ENCODE results near the gene CERS2.
"Not testable (repeated sequence)": the region's sequence is repeated elsewhere in the genome, so short reads cannot be mapped to it uniquely, and the experiment has no call there.

The CERS2 gene

DNA sequence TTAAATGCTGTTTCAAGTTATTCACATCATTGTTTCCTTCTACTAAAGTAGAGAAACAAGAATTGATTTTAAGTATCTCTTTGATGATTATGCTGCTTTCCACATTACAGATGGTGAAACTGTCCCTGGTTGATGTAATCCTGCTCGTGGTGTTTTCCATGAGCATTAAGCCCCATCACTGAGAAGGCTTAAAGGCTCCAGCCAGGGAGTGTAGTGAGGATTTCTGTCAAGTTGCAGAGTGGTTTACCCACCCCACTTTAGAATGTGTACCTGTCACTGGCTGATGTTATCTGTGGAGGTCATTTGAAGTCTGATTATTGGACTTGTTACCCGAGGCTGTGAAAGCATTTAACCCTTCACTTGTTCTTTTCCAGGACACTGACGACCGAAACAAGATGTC lies 12.9 kb downstream of the CERS2 start:
- Histone ChIP-seq H3K27me3 (ENCODE audit: control insufficient read depth in 5 of 5, insufficient read depth in 4 of 5, low read length in 5 of 5) (no peaks in the 10 kb centered on the region), H3K9me3 (ENCODE audit: control insufficient read depth in 5 of 5, low read length in 5 of 5) (no peaks in the 10 kb centered on the region), H3K4me3 (ENCODE audit: low read depth in 1 of 5, low read length in 5 of 5) (no peak overlapping the region), H3K36me3 (ENCODE audit: control insufficient read depth in 5 of 5, insufficient read depth in 5 of 5, low read length in 5 of 5) (peaks cover 28 to 92% (median 77%) of the 10 kb centered on the region in 5 donors), H3K27ac (ENCODE audit: low read depth, low read length) (no peak overlapping the region), H3K4me1 (ENCODE audit: control insufficient read depth in 5 of 5, insufficient read depth in 5 of 5, low read length in 5 of 5) (peaks cover 0 to 10% (median 0%) of the 10 kb centered on the region in 5 donors), H3K9ac (ENCODE audit: low read length in 5 of 5) (no peak overlapping the region)

DNA sequence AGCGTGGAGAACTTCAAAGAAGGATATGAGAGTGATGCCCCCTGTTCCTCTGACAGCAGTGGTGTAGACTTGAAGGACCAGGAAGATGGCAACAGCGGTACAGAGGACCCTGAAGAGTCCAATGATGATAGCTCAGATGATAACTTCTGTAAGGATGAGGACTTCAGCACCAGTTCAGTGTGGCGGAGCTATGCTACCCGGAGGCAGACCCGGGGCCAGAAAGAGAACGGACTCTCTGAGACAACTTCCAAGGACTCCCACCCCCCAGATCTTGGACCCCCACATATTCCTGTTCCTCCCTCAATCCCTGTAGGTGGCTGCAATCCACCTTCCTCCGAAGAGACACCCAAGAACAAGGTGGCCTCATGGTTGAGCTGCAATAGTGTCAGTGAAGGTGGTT lies 14.0 kb downstream of the CERS2 start:
- no peak overlapping the region for H3K9ac ChIP-seq (ENCODE audit: low read length in 5 of 5)
- no peak overlapping the region for H3K4me3 ChIP-seq (ENCODE audit: low read depth in 1 of 5, low read length in 5 of 5)
- no peak overlapping the region for H3K27ac ChIP-seq (ENCODE audit: low read depth, low read length)
- H3K4me1 ChIP-seq (ENCODE audit: control insufficient read depth in 5 of 5, insufficient read depth in 5 of 5, low read length in 5 of 5): peaks cover 0 to 10% (median 0%) of the 10 kb centered on the region in 5 donors
- peaks cover 22 to 89% (median 67%) of the 10 kb centered on the region in 5 donors for H3K36me3 ChIP-seq (ENCODE audit: control insufficient read depth in 5 of 5, insufficient read depth in 5 of 5, low read length in 5 of 5)
- no peaks in the 10 kb centered on the region for H3K27me3 ChIP-seq (ENCODE audit: control insufficient read depth in 5 of 5, insufficient read depth in 4 of 5, low read length in 5 of 5)
- H3K9me3 ChIP-seq (ENCODE audit: control insufficient read depth in 5 of 5, low read length in 5 of 5): no peaks in the 10 kb centered on the region

DNA sequence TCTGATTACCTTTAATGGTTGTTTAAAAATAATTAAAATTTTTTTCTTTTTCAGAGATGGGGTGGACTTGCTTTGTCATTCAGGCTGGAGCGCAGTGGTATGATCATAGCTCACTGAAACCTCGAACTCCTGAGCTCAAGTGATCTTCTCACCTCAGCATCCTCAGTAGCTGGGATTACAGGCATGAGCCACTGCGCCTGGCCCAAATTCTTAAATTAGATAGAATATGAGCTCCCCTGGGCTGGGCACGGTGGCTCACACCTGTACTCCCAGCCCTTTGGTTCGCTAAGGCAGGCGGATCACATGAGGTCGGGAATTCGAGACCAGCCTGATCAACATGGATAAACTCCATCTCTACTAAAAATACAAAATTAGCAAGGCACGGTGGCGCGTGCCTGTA lies 17.0 kb downstream of the CERS2 start:
- no peaks in the 10 kb centered on the region for H3K27me3 ChIP-seq (ENCODE audit: control insufficient read depth in 5 of 5, insufficient read depth in 4 of 5, low read length in 5 of 5)
- H3K4me3 ChIP-seq (ENCODE audit: low read depth in 1 of 5, low read length in 5 of 5): no peak overlapping the region
- no peak overlapping the region for H3K27ac ChIP-seq (ENCODE audit: low read depth, low read length)
- H3K4me1 ChIP-seq (ENCODE audit: control insufficient read depth in 5 of 5, insufficient read depth in 5 of 5, low read length in 5 of 5): peaks cover 0 to 2% (median 0%) of the 10 kb centered on the region in 5 donors
- H3K36me3 ChIP-seq (ENCODE audit: control insufficient read depth in 5 of 5, insufficient read depth in 5 of 5, low read length in 5 of 5): peaks cover 33 to 85% (median 59%) of the 10 kb centered on the region in 5 donors
- no peaks in the 10 kb centered on the region for H3K9me3 ChIP-seq (ENCODE audit: control insufficient read depth in 5 of 5, low read length in 5 of 5)
- H3K9ac ChIP-seq (ENCODE audit: low read length in 5 of 5): no peak overlapping the region

DNA sequence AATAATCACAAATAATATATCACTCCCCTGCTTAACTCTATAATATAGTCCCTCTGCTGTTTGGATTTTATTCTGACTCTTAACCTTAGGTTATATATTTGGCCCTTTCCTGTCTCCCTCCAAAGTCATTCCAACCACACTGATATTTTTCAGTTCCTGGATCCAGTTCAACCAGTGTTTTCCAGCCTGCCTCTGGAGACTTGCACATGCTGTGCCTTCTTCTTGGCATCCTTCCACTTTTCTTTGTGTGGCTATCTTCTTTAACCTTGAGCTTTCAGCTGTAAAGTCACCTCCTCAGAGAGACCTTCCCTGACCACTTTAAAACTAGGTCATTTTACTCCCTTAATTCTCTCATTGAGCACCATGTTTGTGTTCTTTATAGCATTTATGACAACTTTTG lies 19.4 kb downstream of the CERS2 start:
- peaks cover 33 to 84% (median 56%) of the 10 kb centered on the region in 5 donors for H3K36me3 ChIP-seq (ENCODE audit: control insufficient read depth in 5 of 5, insufficient read depth in 5 of 5, low read length in 5 of 5)

DNA sequence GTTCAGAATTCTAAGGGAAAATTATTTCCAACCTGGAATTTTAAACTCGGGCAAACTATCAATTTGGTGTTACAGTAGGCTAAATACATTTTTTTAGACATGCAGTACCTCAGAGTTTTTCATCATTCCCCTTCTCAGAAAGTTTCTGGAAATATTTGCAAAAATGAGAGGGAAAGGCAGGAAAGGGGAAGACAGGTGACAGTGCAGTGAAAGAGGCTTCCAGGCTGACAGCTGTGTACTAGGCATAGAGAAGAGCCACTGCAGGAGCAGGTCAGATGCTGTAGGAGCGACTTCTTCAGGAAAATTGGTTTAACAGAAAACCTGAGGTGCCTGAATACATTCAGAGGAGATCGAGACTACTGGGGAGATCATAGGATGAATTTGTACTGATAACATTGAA lies 19.9 kb downstream of the CERS2 start:
- H3K4me3 ChIP-seq (ENCODE audit: low read depth in 1 of 5, low read length in 5 of 5): no peak overlapping the region
- H3K36me3 ChIP-seq (ENCODE audit: control insufficient read depth in 5 of 5, insufficient read depth in 5 of 5, low read length in 5 of 5): peaks cover 36 to 85% (median 61%) of the 10 kb centered on the region in 5 donors
- H3K9ac ChIP-seq (ENCODE audit: low read length in 5 of 5): no peak overlapping the region
- no peaks in the 10 kb centered on the region for H3K9me3 ChIP-seq (ENCODE audit: control insufficient read depth in 5 of 5, low read length in 5 of 5)
- H3K27me3 ChIP-seq (ENCODE audit: control insufficient read depth in 5 of 5, insufficient read depth in 4 of 5, low read length in 5 of 5): no peaks in the 10 kb centered on the region
- H3K27ac ChIP-seq (ENCODE audit: low read depth, low read length): no peak overlapping the region
- H3K4me1 ChIP-seq (ENCODE audit: control insufficient read depth in 5 of 5, insufficient read depth in 5 of 5, low read length in 5 of 5): no peaks in the 10 kb centered on the region

More for the DNA sequence above, 19.4 kb downstream of the CERS2 start:
- H3K27me3 ChIP-seq (ENCODE audit: control insufficient read depth in 5 of 5, insufficient read depth in 4 of 5, low read length in 5 of 5): no peaks in the 10 kb centered on the region
- H3K9ac ChIP-seq (ENCODE audit: low read length in 5 of 5): no peak overlapping the region
- H3K27ac ChIP-seq (ENCODE audit: low read depth, low read length): no peak overlapping the region
- no peaks in the 10 kb centered on the region for H3K9me3 ChIP-seq (ENCODE audit: control insufficient read depth in 5 of 5, low read length in 5 of 5)
- no peak overlapping the region for H3K4me3 ChIP-seq (ENCODE audit: low read depth in 1 of 5, low read length in 5 of 5)
- no peaks in the 10 kb centered on the region for H3K4me1 ChIP-seq (ENCODE audit: control insufficient read depth in 5 of 5, insufficient read depth in 5 of 5, low read length in 5 of 5)

DNA sequence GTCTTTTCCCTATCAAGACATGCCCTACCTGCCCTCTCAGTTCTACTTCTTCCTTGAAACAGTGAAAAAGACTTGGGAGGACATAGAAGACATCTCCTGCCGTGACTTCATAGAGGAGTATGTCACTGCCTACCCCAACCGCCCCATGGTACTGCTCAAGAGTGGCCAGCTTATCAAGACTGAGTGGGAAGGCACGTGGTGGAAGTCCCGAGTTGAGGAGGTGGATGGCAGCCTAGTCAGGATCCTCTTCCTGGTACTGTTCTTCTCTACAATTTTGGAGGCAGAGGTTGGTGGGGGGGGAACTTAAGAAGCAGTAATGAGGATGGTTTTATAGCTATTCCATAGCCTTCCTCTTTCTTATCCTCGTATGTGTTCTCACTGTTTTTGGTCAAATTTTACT lies 29.8 kb downstream of the CERS2 start:
- Histone ChIP-seq H3K27ac (ENCODE audit: low read depth, low read length) (no peak overlapping the region), H3K4me1 (ENCODE audit: control insufficient read depth in 5 of 5, insufficient read depth in 5 of 5, low read length in 5 of 5) (no peaks in the 10 kb centered on the region), H3K4me3 (ENCODE audit: low read depth in 1 of 5, low read length in 5 of 5) (no peak overlapping the region), H3K9me3 (ENCODE audit: control insufficient read depth in 5 of 5, low read length in 5 of 5) (no peaks in the 10 kb centered on the region), H3K9ac (ENCODE audit: low read length in 5 of 5) (no peak overlapping the region), H3K36me3 (ENCODE audit: control insufficient read depth in 5 of 5, insufficient read depth in 5 of 5, low read length in 5 of 5) (peaks cover 39 to 98% (median 84%) of the 10 kb centered on the region in 5 donors), H3K27me3 (ENCODE audit: control insufficient read depth in 5 of 5, insufficient read depth in 4 of 5, low read length in 5 of 5) (no peaks in the 10 kb centered on the region)

DNA sequence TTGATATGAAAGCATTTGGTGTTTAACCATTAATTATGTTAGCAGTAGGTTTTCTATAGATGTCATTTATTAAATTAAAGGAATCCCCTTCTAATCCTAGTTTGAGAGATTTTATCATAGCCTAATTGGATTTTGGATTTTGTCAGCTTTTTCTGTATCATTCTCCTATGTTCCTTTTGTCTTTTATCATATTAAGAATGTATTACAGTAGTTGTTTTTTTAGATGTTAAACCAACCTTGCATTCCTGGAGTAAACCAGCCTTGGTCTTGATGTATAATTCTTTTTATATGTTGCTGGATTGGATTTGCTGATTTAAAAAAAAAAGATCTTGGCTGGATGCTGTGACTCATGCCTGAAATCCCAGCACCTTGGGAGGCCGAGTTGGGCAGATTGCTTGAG lies 42.9 kb downstream of the CERS2 start:
- H3K9ac ChIP-seq (ENCODE audit: low read length in 5 of 5): no peak overlapping the region
- H3K27ac ChIP-seq (ENCODE audit: low read depth, low read length): no peak overlapping the region
- peaks cover 0 to 11% (median 10%) of the 10 kb centered on the region in 5 donors for H3K4me1 ChIP-seq (ENCODE audit: control insufficient read depth in 5 of 5, insufficient read depth in 5 of 5, low read length in 5 of 5)
- peaks cover 0 to 4% (median 0%) of the 10 kb centered on the region in 5 donors for H3K9me3 ChIP-seq (ENCODE audit: control insufficient read depth in 5 of 5, low read length in 5 of 5)
- H3K4me3 ChIP-seq (ENCODE audit: low read depth in 1 of 5, low read length in 5 of 5): no peak overlapping the region
- peaks cover 22 to 47% (median 39%) of the 10 kb centered on the region in 5 donors for H3K36me3 ChIP-seq (ENCODE audit: control insufficient read depth in 5 of 5, insufficient read depth in 5 of 5, low read length in 5 of 5)
- H3K27me3 ChIP-seq (ENCODE audit: control insufficient read depth in 5 of 5, insufficient read depth in 4 of 5, low read length in 5 of 5): no peaks in the 10 kb centered on the region

DNA sequence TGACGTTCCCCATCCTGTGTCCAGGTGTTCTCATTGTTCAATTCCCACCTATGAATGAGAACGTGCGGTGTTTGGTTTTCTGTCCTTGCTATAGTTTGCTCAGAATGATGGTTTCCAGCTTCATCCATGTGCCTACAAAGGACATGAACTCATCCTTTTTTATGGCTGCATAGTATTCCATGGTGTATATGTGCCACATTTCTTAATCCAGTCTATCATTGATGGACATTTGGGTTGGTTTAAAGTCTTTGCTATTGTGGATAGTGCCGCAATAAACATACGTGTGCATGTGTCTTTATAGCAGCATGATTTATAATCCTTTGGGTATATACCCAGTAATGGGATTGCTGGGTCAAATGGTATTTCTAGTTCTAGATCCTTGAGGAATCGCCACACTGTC lies 45.9 kb downstream of the CERS2 start:
- H3K27ac ChIP-seq (ENCODE audit: low read depth, low read length); H3K4me3 ChIP-seq (ENCODE audit: low read depth in 1 of 5, low read length in 5 of 5); H3K9me3 ChIP-seq (ENCODE audit: control insufficient read depth in 5 of 5, low read length in 5 of 5); H3K9ac ChIP-seq (ENCODE audit: low read length in 5 of 5); H3K27me3 ChIP-seq (ENCODE audit: control insufficient read depth in 5 of 5, insufficient read depth in 4 of 5, low read length in 5 of 5): not testable (repeated sequence)
- H3K36me3 ChIP-seq (ENCODE audit: control insufficient read depth in 5 of 5, insufficient read depth in 5 of 5, low read length in 5 of 5): peaks cover 18 to 39% (median 28%) of the 10 kb centered on the region in 5 donors
- H3K4me1 ChIP-seq (ENCODE audit: control insufficient read depth in 5 of 5, insufficient read depth in 5 of 5, low read length in 5 of 5): peaks cover 0 to 18% (median 12%) of the 10 kb centered on the region in 5 donors

DNA sequence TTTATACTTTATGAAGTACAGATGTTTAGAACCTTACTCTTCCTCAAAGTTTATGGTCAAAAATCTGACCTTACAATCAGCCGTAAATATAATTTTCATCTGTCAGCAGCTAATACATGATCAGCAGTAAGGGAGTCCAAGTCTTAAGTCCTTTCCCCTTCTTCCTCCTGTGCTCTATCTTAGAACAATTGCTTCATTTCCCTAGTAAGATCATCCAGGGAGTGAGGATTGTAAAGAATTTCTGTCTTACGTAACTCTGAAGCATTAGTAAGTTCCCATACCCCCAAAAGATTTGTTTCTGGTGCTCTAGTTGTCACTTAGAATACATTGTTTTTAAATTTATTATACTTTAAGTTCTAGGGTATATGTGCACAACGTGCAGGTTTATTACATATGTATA lies 46.3 kb downstream of the CERS2 start:
- Histone ChIP-seq H3K4me1 (ENCODE audit: control insufficient read depth in 5 of 5, insufficient read depth in 5 of 5, low read length in 5 of 5) (peaks cover 0 to 18% (median 12%) of the 10 kb centered on the region in 5 donors), H3K27ac (ENCODE audit: low read depth, low read length) (no peak overlapping the region), H3K36me3 (ENCODE audit: control insufficient read depth in 5 of 5, insufficient read depth in 5 of 5, low read length in 5 of 5) (peaks cover 18 to 37% (median 28%) of the 10 kb centered on the region in 5 donors), H3K9ac (ENCODE audit: low read length in 5 of 5) (no peak overlapping the region), H3K9me3 (ENCODE audit: control insufficient read depth in 5 of 5, low read length in 5 of 5) (peaks cover 0 to 4% (median 0%) of the 10 kb centered on the region in 5 donors), H3K4me3 (ENCODE audit: low read depth in 1 of 5, low read length in 5 of 5) (no peak overlapping the region), H3K27me3 (ENCODE audit: control insufficient read depth in 5 of 5, insufficient read depth in 4 of 5, low read length in 5 of 5) (no peaks in the 10 kb centered on the region)

DNA sequence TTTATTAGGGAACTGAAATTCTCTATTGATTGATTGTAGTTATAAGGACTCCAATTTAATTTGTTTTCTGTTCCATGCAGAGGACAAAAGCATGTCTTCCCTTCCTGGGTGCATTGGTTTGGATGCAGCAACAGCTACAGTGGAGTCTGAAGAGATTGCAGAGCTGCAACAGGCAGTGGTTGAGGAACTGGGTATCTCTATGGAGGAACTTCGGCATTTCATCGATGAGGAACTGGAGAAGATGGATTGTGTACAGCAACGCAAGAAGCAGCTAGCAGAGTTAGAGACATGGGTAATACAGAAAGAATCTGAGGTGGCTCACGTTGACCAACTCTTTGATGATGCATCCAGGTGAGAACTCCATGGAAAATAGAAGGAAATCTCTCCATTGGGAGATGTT lies 47.0 kb downstream of the CERS2 start:
- H3K36me3 ChIP-seq (ENCODE audit: control insufficient read depth in 5 of 5, insufficient read depth in 5 of 5, low read length in 5 of 5): peaks cover 16 to 33% (median 27%) of the 10 kb centered on the region in 5 donors
- no peak overlapping the region for H3K4me3 ChIP-seq (ENCODE audit: low read depth in 1 of 5, low read length in 5 of 5)
- peaks cover 0 to 18% (median 12%) of the 10 kb centered on the region in 5 donors for H3K4me1 ChIP-seq (ENCODE audit: control insufficient read depth in 5 of 5, insufficient read depth in 5 of 5, low read length in 5 of 5)
- H3K27me3 ChIP-seq (ENCODE audit: control insufficient read depth in 5 of 5, insufficient read depth in 4 of 5, low read length in 5 of 5): no peaks in the 10 kb centered on the region
- no peak overlapping the region for H3K27ac ChIP-seq (ENCODE audit: low read depth, low read length)
- H3K9ac ChIP-seq (ENCODE audit: low read length in 5 of 5): no peak overlapping the region
- H3K9me3 ChIP-seq (ENCODE audit: control insufficient read depth in 5 of 5, low read length in 5 of 5): peaks cover 0 to 4% (median 0%) of the 10 kb centered on the region in 5 donors
